ENCODE data around the gene LRP1B.

DNA sequence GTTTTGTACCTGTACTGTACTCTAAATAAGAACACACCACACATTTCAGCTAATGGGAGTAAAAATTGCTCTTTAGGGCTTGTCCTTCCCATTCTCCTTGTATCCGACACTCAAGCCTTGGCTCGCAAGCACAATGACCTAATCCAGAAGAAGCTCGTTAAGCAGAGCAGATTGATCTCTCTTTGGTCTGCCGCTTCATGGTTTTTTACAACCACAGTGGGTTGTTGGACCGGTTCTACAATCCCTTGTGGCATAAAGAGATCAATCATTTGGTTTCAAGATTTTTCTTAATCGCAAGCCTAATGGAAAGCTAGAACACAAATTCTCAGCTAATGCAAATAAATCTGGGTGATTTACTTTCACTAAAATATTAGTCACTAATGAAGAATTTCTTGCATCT is 662.1 kb downstream of the LRP1B start:
- TF ChIP-seq CTCF (conservative IDR thresholded peaks at IDR 0.05; ENCODE audit: low read length): no peak
- no peak for TF ChIP-seq EZH2phosphoT487 (IDR thresholded peaks at IDR 0.05; ENCODE audit: borderline replicate concordance)
